GM19452 (cell line): ENCODE data around the gene UBAP2L.
"Not testable (repeated sequence)": the region's sequence is repeated elsewhere in the genome, so short reads cannot be mapped to it uniquely, and the experiment has no call there.

ENCODE experiments used
- ATAC-seq: cut with Tn5 transposase; IDR thresholded peaks from one replicate; pipeline ENCODE4 v1.9.1; 2021; ENCODE audit not compliant: unreplicated experiment

UBAP2L gene

GRCh38 chr1:154309136-154309535 is 88.4 kb downstream of the UBAP2L start:
- not testable (repeated sequence) for ATAC-seq

GRCh38 chr1:154312229-154313065 is 91.7 kb downstream of the UBAP2L start:
- not testable (repeated sequence) for ATAC-seq

DNA sequence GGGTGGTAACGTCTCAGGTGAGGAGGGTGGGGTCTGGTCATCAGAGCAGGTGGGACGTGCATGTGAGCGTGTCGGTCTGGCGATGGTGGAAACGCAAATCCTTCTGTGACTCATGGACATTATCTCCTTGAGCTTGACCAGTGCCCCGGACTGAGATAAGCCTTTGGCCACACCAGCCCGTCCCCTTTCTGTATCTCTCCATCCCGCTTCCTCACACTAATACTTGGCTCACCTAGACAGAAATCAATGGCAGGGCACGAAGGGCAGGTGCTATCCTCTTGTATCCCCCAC is 92.3 kb downstream of the UBAP2L start:
- ATAC-seq = no peak

DNA sequence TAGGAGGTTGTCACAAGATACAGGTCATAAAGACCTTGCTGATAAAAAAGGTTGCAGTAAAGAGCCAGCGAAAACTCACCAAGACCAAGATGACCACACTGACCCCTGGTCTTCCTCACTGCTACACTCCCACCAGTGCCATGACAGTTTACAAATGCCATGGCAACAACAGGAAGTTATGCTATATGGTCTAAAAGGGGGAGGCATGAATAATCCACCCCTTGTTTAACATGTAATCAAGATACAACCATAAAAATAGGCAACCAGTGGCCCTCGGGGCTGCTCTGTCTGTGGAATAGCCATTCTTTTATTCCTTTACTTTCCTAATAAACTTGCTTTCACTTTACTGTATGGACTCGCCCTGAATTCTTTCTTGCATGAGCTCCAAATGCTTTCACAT is 93.5 kb downstream of the UBAP2L start:
- not testable (repeated sequence) for ATAC-seq

- no peak for ATAC-seq
Observed at GRCh38 chr1:154316704-154317103, 95.9 kb downstream of the UBAP2L start.

GRCh38 chr1:154318386-154318785 is 97.6 kb downstream of the UBAP2L start:
- ATAC-seq = no peak
